HEK293T (cell line): ENCODE results near the gene IRAK2.

Source experiments
- CTCF ChIA-PET: fragments of 350-600 bp; formaldehyde crosslinking; extraction: SDS; loops from one replicate; lab custom pipeline; 2021; ENCODE audit warnings: antibody characterized with exemption, inconsistent platforms; lab: Yijun Ruan, JAX
- POLR2A ChIA-PET: fragments of 350-600 bp; formaldehyde crosslinking; extraction: SDS; loops from one replicate; lab custom pipeline; 2020; ENCODE audit warnings: antibody characterized with exemption, inconsistent platforms; lab: Yijun Ruan, JAX
- DNase-seq: peaks from one replicate; pipeline ENCODE4 v3.0.0; 2012; ENCODE audit warnings: mixed read lengths; ENCODE audit errors: extremely low spot score
- ARNT ChIP-seq: fragments of 450-650 bp; IDR thresholded peaks from 2 replicates; pipeline ENCODE4 v1.6.1; 2017; ENCODE audit warnings: mild to moderate bottlenecking
- BHLHE40 ChIP-seq: fragments of 450-650 bp; IDR thresholded peaks from 2 replicates; pipeline ENCODE4 v1.6.1; 2016; ENCODE audit warnings: mild to moderate bottlenecking, moderate library complexity, borderline replicate concordance
- CTBP1 ChIP-seq: fragments of 450-650 bp; IDR thresholded peaks from 2 replicates; pipeline ENCODE4 v1.6.1; 2016; ENCODE audit warnings: borderline replicate concordance
- ELF4 ChIP-seq: fragments of 450-650 bp; IDR thresholded peaks from 2 replicates; pipeline ENCODE4 v1.6.1; 2017; ENCODE audit warnings: antibody characterized with exemption
- FOXA1 ChIP-seq: fragments of 450-650 bp; IDR thresholded peaks from 2 replicates; pipeline ENCODE4 v1.6.1; 2016; ENCODE audit warnings: mild to moderate bottlenecking
- FOXK2 ChIP-seq: fragments of 450-650 bp; IDR thresholded peaks from 2 replicates; pipeline ENCODE4 v1.6.1; 2016; ENCODE audit warnings: mild to moderate bottlenecking
- FOXM1 ChIP-seq: fragments of 450-650 bp; IDR thresholded peaks from 2 replicates; pipeline ENCODE4 v1.6.1; 2017; ENCODE audit warnings: mild to moderate bottlenecking, borderline replicate concordance
- HDGF ChIP-seq: fragments of 450-650 bp; IDR thresholded peaks from 2 replicates; pipeline ENCODE4 v1.6.1; 2017; ENCODE audit warnings: antibody characterized with exemption, borderline replicate concordance
- L3MBTL2 ChIP-seq: fragments of 450-650 bp; conservative IDR thresholded peaks from 2 replicates; pipeline ENCODE4 v1.6.1; 2016; ENCODE audit warnings: mild to moderate bottlenecking
- LEF1 ChIP-seq: fragments of 450-650 bp; IDR thresholded peaks from 2 replicates; pipeline ENCODE4 v1.6.1; 2017; ENCODE audit warnings: mild to moderate bottlenecking, borderline replicate concordance
- NFRKB ChIP-seq: fragments of 450-650 bp; IDR thresholded peaks from 2 replicates; pipeline ENCODE4 v1.6.1; 2016; ENCODE audit warnings: mild to moderate bottlenecking, moderate library complexity
- PKNOX1 ChIP-seq: fragments of 450-650 bp; IDR thresholded peaks from 2 replicates; pipeline ENCODE4 v1.6.1; 2016
- SP1 ChIP-seq: fragments of 450-650 bp; IDR thresholded peaks from 2 replicates; pipeline ENCODE4 v1.6.1; 2017
- SUZ12 ChIP-seq: fragments of 450-650 bp; IDR thresholded peaks from 2 replicates; pipeline ENCODE4 v1.6.1; 2016; ENCODE audit warnings: mild to moderate bottlenecking
- TARDBP ChIP-seq: fragments of 450-650 bp; IDR thresholded peaks from 2 replicates; pipeline ENCODE4 v1.6.1; 2016
- ZNF384 ChIP-seq: fragments of 450-650 bp; IDR thresholded peaks from 2 replicates; pipeline ENCODE4 v1.6.1; 2016

IRAK2 gene

GRCh38 chr3:10217359-10217758 lies 52.6 kb downstream of the IRAK2 start:
- POLR2A ChIA-PET: no interaction called here
- TF ChIP-seq FOXA1 (no peak), SUZ12 (no peak), FOXK2 (no peak), TARDBP (no peak), HDGF (no peak), LEF1 (no peak), NFRKB (no peak), ZNF384 (no peak)
- CTCF ChIA-PET: no interaction called here
- DNase-seq: no peak

- POLR2A ChIA-PET: no interaction called here
- CTCF ChIA-PET: no interaction called here
- no peak for TF ChIP-seq ARNT
- no peak for TF ChIP-seq BHLHE40
- no peak for TF ChIP-seq HDGF
- TF ChIP-seq CTBP1: no peak
- no peak for TF ChIP-seq PKNOX1
- no peak for TF ChIP-seq L3MBTL2
- TF ChIP-seq NFRKB: no peak
- TF ChIP-seq ZNF384: no peak
- no peak for TF ChIP-seq ELF4
- TF ChIP-seq FOXK2: no peak
- TF ChIP-seq SUZ12: no peak
- TF ChIP-seq TARDBP: no peak
- no peak for TF ChIP-seq FOXA1
- TF ChIP-seq LEF1: no peak
- TF ChIP-seq FOXM1: no peak
- no peak for TF ChIP-seq SP1
- no peak for DNase-seq
Observed at GRCh38 chr3:10219737-10220136, 55.0 kb downstream of the IRAK2 start.

GRCh38 chr3:10223676-10224639 lies 59.2 kb downstream of the IRAK2 start:
- TF ChIP-seq HDGF (no peak), LEF1 (no peak), CTBP1 (no peak), FOXM1 (no peak), NFRKB (no peak), SP1 (no peak), PKNOX1 (no peak), SUZ12 (no peak), L3MBTL2 (no peak), TARDBP (no peak), FOXA1 (no peak), ZNF384 (no peak), FOXK2 (no peak), ARNT (no peak), ELF4 (no peak), BHLHE40 (no peak)
- POLR2A ChIA-PET: no interaction called here
- DNase-seq: no peak
- CTCF ChIA-PET: no interaction called here

GRCh38 chr3:10224794-10225665 lies 60.3 kb downstream of the IRAK2 start:
- ChIA-PET CTCF (no interaction called here), POLR2A (no interaction called here)
- TF ChIP-seq LEF1 (no peak), PKNOX1 (peak; percentile 25; the same call in 1 of the 2 replicates)
- peak; percentile 68 for DNase-seq

- DNase-seq: no peak
- ChIA-PET CTCF (no interaction called here), POLR2A (no interaction called here)
- TF ChIP-seq SP1: no peak
- no peak for TF ChIP-seq NFRKB
- TF ChIP-seq TARDBP: no peak
- TF ChIP-seq FOXK2: no peak
- TF ChIP-seq ZNF384: no peak
- no peak for TF ChIP-seq LEF1
- TF ChIP-seq ELF4: no peak
- no peak for TF ChIP-seq ARNT
- TF ChIP-seq BHLHE40: no peak
- no peak for TF ChIP-seq HDGF
- TF ChIP-seq FOXA1: no peak
- TF ChIP-seq PKNOX1: no peak
- no peak for TF ChIP-seq SUZ12
- TF ChIP-seq L3MBTL2: no peak
- TF ChIP-seq FOXM1: no peak
Observed at GRCh38 chr3:10226293-10226692, 61.6 kb downstream of the IRAK2 start.
